Measurements from ENCODE around the gene POMGNT2. TPM values are rescaled to one million over a fixed set of nuclear protein-coding genes. Genes with fewer than 3 reads are reported as not detected.

POMGNT2 gene
- 22.2 and 22.4 TPM in 2 replicates for total RNA-seq

DNA sequence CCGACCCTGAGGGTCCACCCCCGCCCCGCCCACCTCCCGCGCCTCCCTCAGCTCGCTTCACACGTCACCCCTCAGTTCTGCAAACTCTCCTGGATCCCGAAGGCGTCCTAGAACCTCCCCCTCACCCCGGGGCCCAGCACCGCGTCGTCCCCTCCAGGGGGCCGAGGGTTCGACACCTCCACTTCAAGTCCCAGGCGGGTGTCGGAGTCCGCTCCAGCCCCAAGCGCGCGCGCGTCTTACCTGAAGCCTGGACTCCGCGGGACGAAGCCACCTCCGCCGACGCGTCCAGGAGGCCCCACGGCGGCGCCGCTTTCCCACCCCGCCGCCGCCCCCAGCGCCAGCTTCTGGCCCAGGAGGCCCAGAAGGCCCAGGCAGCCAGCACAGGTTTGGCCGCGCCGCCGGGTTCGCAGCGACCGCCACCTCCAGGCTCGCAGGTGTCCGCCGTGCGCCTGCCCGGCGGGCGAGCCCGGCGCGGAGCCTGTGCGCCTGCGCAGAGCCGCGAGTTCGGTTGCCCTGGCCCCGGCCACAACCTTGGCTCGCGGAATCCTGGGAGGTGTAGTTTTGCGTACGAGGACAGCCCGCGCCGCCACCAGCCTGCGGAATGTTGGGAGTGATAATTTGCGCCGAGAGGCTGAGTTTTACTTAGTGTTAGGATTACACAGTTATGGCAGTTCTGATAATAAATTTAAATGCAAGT lies at the start of gene POMGNT2:
Gene POMGNT2, minus strand, starts transcription at position 484 of the 697 bp plus-strand sequence. CDS start 24,648 bp downstream, outside the sequence.

Other genes with a start within 250 kb of the POMGNT2 start
- not detected in 2 replicates for gene CYP8B1, start 230.2 kb downstream of the POMGNT2 start, total RNA-seq
- 1.3 and 3.0 TPM in 2 replicates for gene ZNF662, start 199.9 kb downstream of the POMGNT2 start, total RNA-seq
- gene GASK1A, start 126.8 kb downstream of the POMGNT2 start, total RNA-seq: 1.1 and 1.2 TPM in 2 replicates
- gene SNRK, start 180.5 kb upstream of the POMGNT2 start, total RNA-seq: 15.1 and 23.0 TPM in 2 replicates

All from epithelial cell of alveolus of lung (primary cell).